ENCODE results near the gene ZFAND6.

GRCh38 chr15:80106051-80106450, 46.6 kb downstream of the ZFAND6 start:
- TF ChIP-seq CTCF (IDR thresholded peaks at IDR 0.05) (no peak), ZFX (IDR thresholded peaks at IDR 0.05; ENCODE audit: borderline replicate concordance) (no peak)
